Heart right ventricle (tissue), 16 donors: ENCODE data around the gene LRRC7. TPM values are rescaled to one million over a fixed set of nuclear protein-coding genes. Genes with fewer than 3 reads are reported as not detected.

ENCODE experiments used
- ATAC-seq, 8 donors: fragments of 200-7000 bp; cut with Tn5 transposase; one replicate each; pipeline ENCODE4 v1.9.1; 2020; ENCODE audit warnings: mild to moderate bottlenecking in 8 of 8, moderate library complexity in 8 of 8, moderate number of reproducible peaks in 1 of 8
- DNase-seq, 2 donors: peaks; one replicate each; pipeline ENCODE4 v3.0.0-alpha.2; 2020
- H3K27ac ChIP-seq, 10 donors: fragments of 200-600 bp; sonication (generic) in 2 of 10; one replicate each; pipeline versions ENCODE4 v1.5.0 to v1.8.0; 2020 to 2022; ENCODE audit warnings: mild to moderate bottlenecking in 3 of 10
- H3K27me3 ChIP-seq, 7 donors: fragments of 200-600 bp; one replicate each; pipeline ENCODE4 v1.8.0; 2021 to 2022; ENCODE audit warnings: mild to moderate bottlenecking in 2 of 7
- H3K36me3 ChIP-seq, 9 donors: fragments of 200-600 bp; sonication (generic) in 1 of 9; one replicate each; pipeline versions ENCODE4 v1.5.0 to v1.8.0; 2020 to 2022; ENCODE audit warnings: mild to moderate bottlenecking in 2 of 9
- H3K4me1 ChIP-seq, 9 donors: fragments of 200-600 bp; sonication (generic) in 1 of 9; one replicate each; pipeline versions ENCODE4 v1.5.0 to v1.8.0; 2020 to 2022; ENCODE audit warnings: mild to moderate bottlenecking in 4 of 9
- H3K4me3 ChIP-seq, 10 donors: fragments of 200-600 bp; sonication (generic) in 2 of 10; one replicate each; pipeline versions ENCODE4 v1.5.0 to v1.8.0; 2020 to 2022; ENCODE audit warnings: mild to moderate bottlenecking in 7 of 10, moderate library complexity in 2 of 10
- H3K9me3 ChIP-seq, 11 donors: fragments of 200-600 bp in 10 of 11; sonication (generic) in 2 of 11; one replicate each; pipeline versions ENCODE4 v1.5.0 to v1.8.0; 2013 to 2022; ENCODE audit warnings: mild to moderate bottlenecking in 2 of 11, control low read depth in 1 of 11, moderate library complexity in 1 of 11
- CTCF ChIP-seq, 9 donors: fragments of 200-600 bp; sonication (generic) in 2 of 9; IDR thresholded peaks; one replicate each; pipeline versions ENCODE4 v1.5.0 to v1.8.0; 2021 to 2022; ENCODE audit warnings: antibody characterized with exemption in 9 of 9, mild to moderate bottlenecking in 5 of 9, moderate library complexity in 1 of 9
- WGBS, 2 donors: extraction: QIAGEN DNeasy Blood & Tissue Kit; methylation state at CpG; one replicate each; pipeline ENCODE4 v1.1.7; 2013; ENCODE audit warnings: inconsistent platforms in 1 of 2; 5-methylcytosine and 5-hydroxymethylcytosine counted together
- intact Hi-C, 10 donors: fragments of 100-400 bp; cut with DNase I; formaldehyde crosslinking; loops; one replicate each; pipeline versions ENCODE4 v1.11.1 to v1.14.2; 2022
- polyA plus RNA-seq, 2 donors: library from polyadenylated mRNA; stranded (reverse); fragments of 200-250 nt; gene quantifications; one replicate each; pipeline ENCODE4 v1.2.3, GENCODE V29; 2013
- total RNA-seq, 10 donors: library from RNA; stranded (reverse); fragmentation: NEBNext Ultra II Directional in 3 of 10; extraction: Animal tissue kit (Norgen Biotek cat#: 25700) in 3 of 10; gene quantifications; one replicate each; pipeline versions ENCODE4 v1.2.1 to v1.2.4, GENCODE V29; 2021 to 2023
- donor health status: Arrhythmogenic right ventricular cardiomyopathy.
- donor health status: ischemic (EF 13 %, LVEDD 7.1; RV severe dilation, severe dysfunction).
- donor health status: healthy with polysubstance abuse.
- donor health status: DM: no; HTN: yes; CAD: no.
- donor health status: DM: no; HTN: no; CAD: no.
- donor health status: ischemic (EF 25% LVEDD 6.9; RV normal size, moderate dysfunction).
- donor health status: ischemic (EF 25% LVEDD 5.7; RV mildly dilated, moderate dysfunction).
- donor health status: healthy.
- donor health status: DM: yes; HTN: yes; CAD: no.
- donor health status: Ischemic cardiomyopathy.
- donor health status: ischemic (EF 35%, LVEDD 5.7; RV mildly dilated, moderate dysfunction).
- donor health status: nonischemic (EF 11% LVEDD 7.7; RV severe dilation, severe dysfunction).
- donor health status: DM: yes; HTN: yes; CAD: no.
- donor health status: PGD.
- donor health status: ischemic (EF 29% LVEDD 5.4; RV normal size, mild dysfunction).
- donor health status: nonischemic (EF 23%, LVEDD 6.1; RV moderate dilation, normal function).

The LRRC7 gene
- total and polyA plus RNA-seq, 12 donors = 0.03 to 2.1 (median 0.59) TPM

GRCh38 chr1:69824932-69825331 lies 257.2 kb downstream of the LRRC7 start:
- DNase-seq = peak in 1 of 2 donors; percentile 7
- no peaks in the 10 kb centered on the region for H3K27me3 ChIP-seq
- no peaks in the 10 kb centered on the region for H3K4me1 ChIP-seq
- no peak for TF ChIP-seq CTCF (IDR thresholded peaks at IDR 0.05)
- peak in 1 of 8 donors; percentile 58 for ATAC-seq
- H3K36me3 ChIP-seq = no peaks in the 10 kb centered on the region
- H3K9me3 ChIP-seq = peaks cover 0 to 12% (median 0%) of the 10 kb centered on the region in 11 donors
- intact Hi-C loops = no loop called here
- no peak overlapping the region for H3K27ac ChIP-seq
- H3K4me3 ChIP-seq = no peak overlapping the region

- no peak overlapping the region for H3K27ac ChIP-seq
- H3K36me3 ChIP-seq = no peaks in the 10 kb centered on the region
- DNase-seq = no peak
- 85 to 86% methylated on average over 2 of the region's 2 CpGs for WGBS, 2 donors
- H3K27me3 ChIP-seq = no peaks in the 10 kb centered on the region
- TF ChIP-seq CTCF (IDR thresholded peaks at IDR 0.05) = no peak
- no peak for ATAC-seq
- no peaks in the 10 kb centered on the region for H3K9me3 ChIP-seq
- no peaks in the 10 kb centered on the region for H3K4me1 ChIP-seq
- intact Hi-C loops = no loop called here
- no peak overlapping the region for H3K4me3 ChIP-seq
Measured at GRCh38 chr1:69827732-69828131, 260.0 kb downstream of the LRRC7 start.

- no peaks in the 10 kb centered on the region for H3K9me3 ChIP-seq
- DNase-seq (no peak), ATAC-seq (no peak)
- no peak overlapping the region for H3K27ac ChIP-seq
- no peaks in the 10 kb centered on the region for H3K27me3 ChIP-seq
- H3K4me3 ChIP-seq = no peak overlapping the region
- intact Hi-C loops = no loop called here
- no peaks in the 10 kb centered on the region for H3K4me1 ChIP-seq
- TF ChIP-seq CTCF (IDR thresholded peaks at IDR 0.05) = no peak
- WGBS, 2 donors = 73 to 80% methylated on average over 3 of the region's 3 CpGs
- H3K36me3 ChIP-seq = no peaks in the 10 kb centered on the region
Measured at GRCh38 chr1:69833536-69833935, 265.8 kb downstream of the LRRC7 start.

GRCh38 chr1:69834336-69834735 lies 266.6 kb downstream of the LRRC7 start:
- intact Hi-C loops = no loop called here
- H3K27ac ChIP-seq = no peak overlapping the region
- TF ChIP-seq CTCF (IDR thresholded peaks at IDR 0.05) = no peak
- H3K4me1 ChIP-seq = no peaks in the 10 kb centered on the region
- no peaks in the 10 kb centered on the region for H3K9me3 ChIP-seq
- no peaks in the 10 kb centered on the region for H3K27me3 ChIP-seq
- H3K4me3 ChIP-seq = no peak overlapping the region
- 69 to 75% methylated on average over 2 of the region's 2 CpGs for WGBS, 2 donors
- ATAC-seq = no peak
- DNase-seq = no peak
- H3K36me3 ChIP-seq = no peaks in the 10 kb centered on the region

- no peaks in the 10 kb centered on the region for H3K36me3 ChIP-seq
- no peak for ATAC-seq
- no peaks in the 10 kb centered on the region for H3K27me3 ChIP-seq
- no peak overlapping the region for H3K4me3 ChIP-seq
- H3K9me3 ChIP-seq = no peaks in the 10 kb centered on the region
- no peaks in the 10 kb centered on the region for H3K4me1 ChIP-seq
- WGBS, 2 donors = 69 to 71% methylated on average over 2 of the region's 2 CpGs
- DNase-seq = no peak
- H3K27ac ChIP-seq = no peak overlapping the region
- intact Hi-C loops = no loop called here
- TF ChIP-seq CTCF (IDR thresholded peaks at IDR 0.05) = no peak
Measured at GRCh38 chr1:69835955-69836354, 268.2 kb downstream of the LRRC7 start.
